GM12878 (cell line): Measurements from ENCODE around the gene KCNN1. TPM values are rescaled to one million over a fixed set of nuclear protein-coding genes. Genes with fewer than 3 reads are reported as not detected.

Source experiments
- BACH1 ChIP-seq: fragments of 450-650 bp; IDR thresholded peaks from 2 replicates; pipeline ENCODE4 v1.6.1; 2017; ENCODE audit warnings: mild to moderate bottlenecking, borderline replicate concordance
- CREB1 ChIP-seq: IDR thresholded peaks from 2 replicates; pipeline ENCODE4 v1.6.1; 2012; ENCODE audit warnings: low read depth, mild to moderate bottlenecking, inconsistent platforms
- DPF2 ChIP-seq: fragments of 450-650 bp; IDR thresholded peaks from 2 replicates; pipeline ENCODE4 v1.6.1; 2017; ENCODE audit warnings: mild to moderate bottlenecking
- ETV6 ChIP-seq, 2 experiments: fragments of 450-650 bp in 1 of 2; IDR thresholded peaks in 1 of 2; conservative IDR thresholded peaks in 1 of 2; 2 replicates each; pipeline ENCODE4 v1.6.1; 2014; ENCODE audit warnings: antibody characterized with exemption in 1 of 2, borderline replicate concordance in 1 of 2, low read depth in 1 of 2, mild to moderate bottlenecking in 1 of 2, moderate library complexity in 1 of 2
- GATAD2B ChIP-seq: fragments of 450-650 bp; conservative IDR thresholded peaks from 2 replicates; pipeline ENCODE4 v1.6.1; 2017; ENCODE audit warnings: low read depth, mild to moderate bottlenecking, moderate library complexity
- JUND ChIP-seq: IDR thresholded peaks from 2 replicates; pipeline ENCODE4 v1.6.1; 2012; ENCODE audit warnings: low read depth, mild to moderate bottlenecking, low read length, improper control_type of control experiment, moderate library complexity
- KLF5 ChIP-seq: fragments of 450-650 bp; IDR thresholded peaks from 2 replicates; pipeline ENCODE4 v1.6.1; 2014; ENCODE audit warnings: mild to moderate bottlenecking; ENCODE audit not compliant: partially characterized antibody
- MAX ChIP-seq: IDR thresholded peaks from 2 replicates; pipeline ENCODE4 v1.6.1; 2012; ENCODE audit warnings: low read depth, low read length, improper control_type of control experiment
- MTA2 ChIP-seq: fragments of 450-650 bp; IDR thresholded peaks from 2 replicates; pipeline ENCODE4 v1.6.1; 2016; ENCODE audit warnings: low read depth, mild to moderate bottlenecking, moderate library complexity
- MTA3 ChIP-seq: IDR thresholded peaks from 2 replicates; pipeline ENCODE4 v1.6.1; 2012; ENCODE audit warnings: low read length, inconsistent platforms, borderline replicate concordance
- MXI1 ChIP-seq: fragments of 150-350 bp; IDR thresholded peaks from 2 replicates; pipeline ENCODE4 v1.6.1; 2011; ENCODE audit warnings: low read depth, mild to moderate bottlenecking, inconsistent platforms, low read length, improper control_type of control experiment
- MYB ChIP-seq: fragments of 150-350 bp; IDR thresholded peaks from 2 replicates; pipeline ENCODE4 v1.6.1; 2014; ENCODE audit warnings: mild to moderate bottlenecking, low read depth, low read length, borderline replicate concordance
- NBN ChIP-seq: fragments of 450-650 bp; IDR thresholded peaks from 2 replicates; pipeline ENCODE4 v1.6.1; 2016
- NFXL1 ChIP-seq: fragments of 450-650 bp; IDR thresholded peaks from 2 replicates; pipeline ENCODE4 v1.6.1; 2017; ENCODE audit warnings: antibody characterized with exemption, mild to moderate bottlenecking, borderline replicate concordance
- NR2C1 ChIP-seq: fragments of 450-650 bp; IDR thresholded peaks from 2 replicates; pipeline ENCODE4 v1.6.1; 2017; ENCODE audit warnings: antibody characterized with exemption, mild to moderate bottlenecking, moderate library complexity
- PAX5 ChIP-seq: IDR thresholded peaks from 2 replicates; pipeline ENCODE4 v1.6.1; 2011; ENCODE audit warnings: low read depth, low read length, borderline replicate concordance
- RAD21 ChIP-seq: IDR thresholded peaks from 2 replicates; pipeline ENCODE4 v1.6.1; 2011; ENCODE audit warnings: mild to moderate bottlenecking, low read depth, low read length, moderate library complexity; ENCODE audit not compliant: insufficient read depth
- RELA ChIP-seq: fragments of 450-650 bp; IDR thresholded peaks from 2 replicates; pipeline ENCODE4 v1.8.0; 2014; ENCODE audit warnings: borderline replicate concordance; ENCODE audit not compliant: partially characterized antibody
- RUNX3 ChIP-seq: IDR thresholded peaks from 2 replicates; pipeline ENCODE4 v1.6.1; 2012; ENCODE audit warnings: low read length, inconsistent platforms
- TAF1 ChIP-seq: IDR thresholded peaks from 2 replicates; pipeline ENCODE4 v1.6.1; 2011; ENCODE audit warnings: mild to moderate bottlenecking, low read depth, low read length, borderline replicate concordance
- TARDBP ChIP-seq: IDR thresholded peaks from 2 replicates; pipeline ENCODE4 v1.6.1; 2016; ENCODE audit warnings: borderline replicate concordance
- USF1 ChIP-seq: IDR thresholded peaks from 2 replicates; pipeline ENCODE4 v1.6.1; 2011; ENCODE audit warnings: borderline replicate concordance, low read depth, mild to moderate bottlenecking, moderate library complexity, mixed read lengths, low read length; ENCODE audit not compliant: insufficient read depth; ENCODE audit errors: extremely low read length
- WRNIP1 ChIP-seq: IDR thresholded peaks from 2 replicates; pipeline ENCODE4 v1.6.1; 2011; ENCODE audit warnings: low read depth, low read length, improper control_type of control experiment, borderline replicate concordance
- YY1 ChIP-seq: IDR thresholded peaks from 2 replicates; pipeline ENCODE4 v1.6.1; 2011; ENCODE audit warnings: low read depth, mild to moderate bottlenecking, low read length
- ZNF24 ChIP-seq: fragments of 450-650 bp; IDR thresholded peaks from 2 replicates; pipeline ENCODE4 v1.6.1; 2017; ENCODE audit warnings: antibody characterized with exemption, mild to moderate bottlenecking
- polyA plus RNA-seq, 11 experiments: library from polyadenylated mRNA; depleted of rRNA in 4 of 11; unstranded in 6 of 11; stranded (reverse) in 5 of 11; fragments of >200 nt; fragmentation: Nextera tagmentation in 4 of 11; fragmentation: Illumina TruSeq in 1 of 11; extraction: Ambion mirVana in 4 of 11; extraction: Trizol in 1 of 11; gene quantifications; 1 replicate in 1 of 11; 2 replicates in 10 of 11; pipeline versions ENCODE4 v1.2.1 to v1.2.3, GENCODE V29; 2011 to 2016; ENCODE audit warnings: inconsistent platforms in 2 of 11, missing spikeins in 2 of 11, low read depth in 1 of 11
- total RNA-seq, 4 experiments: library from RNA; depleted of rRNA in 3 of 4; stranded (reverse); fragments of >200 nt in 3 of 4; fragmentation: Illumina TruSeq in 1 of 4; extraction: Trizol in 1 of 4; gene quantifications; 2 replicates each; pipeline versions ENCODE4 v1.2.1 to v1.2.3, GENCODE V29; 2013 to 2021
- TF ChIP-seq, protein P1 (sequence below): fragments of 450-650 bp; IDR thresholded peaks from 2 replicates; pipeline ENCODE4 v1.6.1; 2016; ENCODE audit warnings: mild to moderate bottlenecking
- TF ChIP-seq, protein P2 (sequence below): fragments of 450-650 bp; conservative IDR thresholded peaks from 2 replicates; pipeline ENCODE4 v1.6.1; 2017; ENCODE audit warnings: mild to moderate bottlenecking, moderate library complexity

KCNN1 gene
- total and polyA plus RNA-seq, 10 of the 15 experiments (the other 5 are each of a cell fraction or from before 2014, with no cell fraction given), result 0.02 to 0.95 (median 0.16) TPM; not detected in 1

GRCh38 chr19:18000915-18001776, 34.2 kb downstream of the KCNN1 start (continued):
- peak; percentile 22 for TF ChIP-seq RELA
- peak; percentile 45; the same call in 1 of the 2 replicates for TF ChIP-seq NFXL1
- peak; percentile 37 for TF ChIP-seq USF1
- TF ChIP-seq MXI1, result peak; percentile 76
- TF ChIP-seq TAF1, result peak; percentile 50; the same call in 1 of the 2 replicates
- TF ChIP-seq MYB, result no peak
- no peak for TF ChIP-seq ZNF24
- TF ChIP-seq PAX5, result peak; percentile 51; the same call in 1 of the 2 replicates
- peak; percentile 33 for TF ChIP-seq KLF5
- no peak for TF ChIP-seq WRNIP1
- peak; percentile 17; the same call in 1 of the 2 replicates for TF ChIP-seq MTA2
- TF ChIP-seq, protein P1, sequence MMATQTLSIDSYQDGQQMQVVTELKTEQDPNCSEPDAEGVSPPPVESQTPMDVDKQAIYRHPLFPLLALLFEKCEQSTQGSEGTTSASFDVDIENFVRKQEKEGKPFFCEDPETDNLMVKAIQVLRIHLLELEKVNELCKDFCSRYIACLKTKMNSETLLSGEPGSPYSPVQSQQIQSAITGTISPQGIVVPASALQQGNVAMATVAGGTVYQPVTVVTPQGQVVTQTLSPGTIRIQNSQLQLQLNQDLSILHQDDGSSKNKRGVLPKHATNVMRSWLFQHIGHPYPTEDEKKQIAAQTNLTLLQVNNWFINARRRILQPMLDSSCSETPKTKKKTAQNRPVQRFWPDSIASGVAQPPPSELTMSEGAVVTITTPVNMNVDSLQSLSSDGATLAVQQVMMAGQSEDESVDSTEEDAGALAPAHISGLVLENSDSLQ, result peak; percentile 26; the same call in 1 of the 2 replicates
- peak; percentile 72 for TF ChIP-seq CREB1
- TF ChIP-seq RAD21, result no peak
- TF ChIP-seq, protein P2, sequence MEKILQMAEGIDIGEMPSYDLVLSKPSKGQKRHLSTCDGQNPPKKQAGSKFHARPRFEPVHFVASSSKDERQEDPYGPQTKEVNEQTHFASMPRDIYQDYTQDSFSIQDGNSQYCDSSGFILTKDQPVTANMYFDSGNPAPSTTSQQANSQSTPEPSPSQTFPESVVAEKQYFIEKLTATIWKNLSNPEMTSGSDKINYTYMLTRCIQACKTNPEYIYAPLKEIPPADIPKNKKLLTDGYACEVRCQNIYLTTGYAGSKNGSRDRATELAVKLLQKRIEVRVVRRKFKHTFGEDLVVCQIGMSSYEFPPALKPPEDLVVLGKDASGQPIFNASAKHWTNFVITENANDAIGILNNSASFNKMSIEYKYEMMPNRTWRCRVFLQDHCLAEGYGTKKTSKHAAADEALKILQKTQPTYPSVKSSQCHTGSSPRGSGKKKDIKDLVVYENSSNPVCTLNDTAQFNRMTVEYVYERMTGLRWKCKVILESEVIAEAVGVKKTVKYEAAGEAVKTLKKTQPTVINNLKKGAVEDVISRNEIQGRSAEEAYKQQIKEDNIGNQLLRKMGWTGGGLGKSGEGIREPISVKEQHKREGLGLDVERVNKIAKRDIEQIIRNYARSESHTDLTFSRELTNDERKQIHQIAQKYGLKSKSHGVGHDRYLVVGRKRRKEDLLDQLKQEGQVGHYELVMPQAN, result peak; percentile 91
- peak; percentile 82 for TF ChIP-seq MAX
- TF ChIP-seq NBN, result 0 out of 2 replicates have a peak, but pooled peaks have one; percentile 32
- no peak for TF ChIP-seq MTA3
- peak; percentile 97 for TF ChIP-seq GATAD2B
- TF ChIP-seq JUND, result no peak
- TF ChIP-seq RUNX3, result peak; percentile 34; the same call in 1 of the 2 replicates
- TF ChIP-seq BACH1, result peak; percentile 76; the same call in 1 of the 2 replicates
- peak; percentile 95 for TF ChIP-seq DPF2
- 0 out of 4 replicates have a peak, but pooled peaks of 1 of the 2 experiments have one; percentile 4 for TF ChIP-seq ETV6 (conservative IDR thresholded peaks at IDR 0.05 in 1 of 2, IDR thresholded peaks at IDR 0.05 in 1 of 2; ENCODE audit: borderline replicate concordance in 1 of 2, low read depth in 1 of 2)
- no peak for TF ChIP-seq TARDBP
- TF ChIP-seq NR2C1, result peak; percentile 49
- TF ChIP-seq YY1, result peak; percentile 62
